ENCODE measurements around the gene ZNF397.

The ZNF397 gene

DNA sequence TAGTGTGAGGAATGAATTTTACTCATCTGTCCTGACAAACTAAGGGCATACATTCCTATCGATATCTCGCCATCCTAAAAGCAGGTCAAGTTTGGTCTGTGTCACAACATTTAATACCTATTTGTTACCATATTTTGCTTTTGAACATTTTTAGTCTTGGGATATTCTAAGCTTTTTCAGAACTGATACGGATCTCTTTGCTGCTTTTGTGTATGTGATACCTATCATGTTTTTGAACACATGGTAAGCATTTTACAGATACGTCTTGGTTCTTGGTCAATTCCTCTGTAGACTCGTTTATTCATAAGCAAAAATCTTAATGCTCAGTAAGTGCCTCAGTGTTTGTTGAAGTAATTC, 592 bp downstream of the ZNF397 start:
- H3K27ac Mint-ChIP-seq: peak overlapping the region; percentile 100
- TF ChIP-seq CTCF (IDR thresholded peaks at IDR 0.05; ENCODE audit: unreplicated experiment in 3 of 3): no peak
- H3K36me3 Mint-ChIP-seq (ENCODE audit: low read depth): peaks cover 45% of the 10 kb centered on the region
- H3K4me1 Mint-ChIP-seq: no peaks in the 10 kb centered on the region
- no peaks in the 10 kb centered on the region for H3K27me3 Mint-ChIP-seq (ENCODE audit: low read depth)
- H3K4me3 Mint-ChIP-seq: peak overlapping the region; percentile 97 to 100 (median 97)
- no peaks in the 10 kb centered on the region for H3K9me3 Mint-ChIP-seq

GRCh38 chr18:35242426-35242825, 1.6 kb downstream of the ZNF397 start:
- TF ChIP-seq CTCF (IDR thresholded peaks at IDR 0.05; ENCODE audit: unreplicated experiment in 3 of 3): no peak
- no peaks in the 10 kb centered on the region for H3K4me1 Mint-ChIP-seq

GRCh38 chr18:35244671-35245070, 3.8 kb downstream of the ZNF397 start:
- H3K4me1 Mint-ChIP-seq: no peaks in the 10 kb centered on the region
- peaks cover 7% of the 10 kb centered on the region for H3K9me3 Mint-ChIP-seq
- H3K36me3 Mint-ChIP-seq (ENCODE audit: low read depth): peaks cover 73% of the 10 kb centered on the region
- no peak overlapping the region for H3K4me3 Mint-ChIP-seq
- no peaks in the 10 kb centered on the region for H3K27me3 Mint-ChIP-seq (ENCODE audit: low read depth)
- no peak overlapping the region for H3K27ac Mint-ChIP-seq
- TF ChIP-seq CTCF (IDR thresholded peaks at IDR 0.05; ENCODE audit: unreplicated experiment in 3 of 3): no peak

More at GRCh38 chr18:35242426-35242825, 1.6 kb downstream of the ZNF397 start:
- Mint-ChIP-seq H3K27me3 (ENCODE audit: low read depth) (no peaks in the 10 kb centered on the region), H3K9me3 (peaks cover 2% of the 10 kb centered on the region), H3K36me3 (ENCODE audit: low read depth) (peaks cover 55% of the 10 kb centered on the region), H3K27ac (peak overlapping the region in 2 of 3 experiments; percentile 5 to 100), H3K4me3 (peak overlapping the region; percentile 97 to 100 (median 97))

DNA sequence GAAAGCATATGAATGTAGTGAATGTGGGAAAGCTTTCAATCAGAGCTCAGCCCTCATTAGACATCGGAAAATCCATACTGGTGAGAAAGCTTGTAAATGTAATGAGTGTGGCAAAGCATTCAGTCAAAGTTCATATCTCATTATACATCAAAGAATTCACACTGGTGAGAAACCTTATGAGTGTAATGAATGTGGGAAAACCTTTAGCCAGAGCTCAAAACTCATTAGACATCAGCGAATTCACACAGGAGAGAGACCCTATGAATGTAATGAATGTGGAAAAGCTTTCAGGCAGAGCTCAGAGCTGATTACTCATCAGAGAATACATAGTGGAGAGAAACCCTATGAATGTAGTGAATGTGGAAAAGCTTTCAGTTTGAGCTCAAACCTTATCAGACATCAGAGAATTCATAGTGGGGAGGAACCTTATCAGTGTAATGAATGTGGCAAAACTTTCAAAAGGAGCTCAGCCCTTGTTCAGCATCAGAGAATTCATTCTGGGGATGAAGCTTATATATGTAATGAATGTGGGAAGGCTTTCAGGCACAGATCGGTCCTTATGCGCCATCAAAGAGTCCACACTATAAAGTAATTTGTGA, 5.0 kb downstream of the ZNF397 start:
- no peaks in the 10 kb centered on the region for H3K27me3 Mint-ChIP-seq (ENCODE audit: low read depth)
- H3K36me3 Mint-ChIP-seq (ENCODE audit: low read depth): peaks cover 84% of the 10 kb centered on the region
- no peaks in the 10 kb centered on the region for H3K4me1 Mint-ChIP-seq
- no peak overlapping the region for H3K4me3 Mint-ChIP-seq
- H3K27ac Mint-ChIP-seq: no peak overlapping the region
- TF ChIP-seq CTCF (IDR thresholded peaks at IDR 0.05; ENCODE audit: unreplicated experiment in 3 of 3): no peak
- peaks cover 7% of the 10 kb centered on the region for H3K9me3 Mint-ChIP-seq

DNA sequence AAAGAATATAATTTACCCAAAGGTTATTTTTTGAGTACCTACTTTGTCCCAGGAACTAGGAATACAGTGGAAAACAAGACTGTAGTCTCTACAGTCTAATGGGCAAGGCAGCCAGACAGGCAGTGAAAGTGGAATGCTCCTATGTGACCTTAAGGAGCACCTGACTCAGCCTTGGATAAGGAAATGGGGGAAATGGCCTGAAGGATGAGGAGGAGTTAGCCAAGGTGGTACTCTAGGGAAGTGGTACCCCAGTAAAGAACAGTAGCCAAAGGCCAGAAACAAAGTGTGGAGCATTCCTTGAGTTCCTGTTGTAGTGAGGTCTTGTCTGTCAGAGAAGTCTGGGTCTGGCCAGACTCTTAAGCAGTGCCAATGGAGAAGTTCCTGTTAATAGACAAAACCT, 6.0 kb downstream of the ZNF397 start:
- H3K36me3 Mint-ChIP-seq (ENCODE audit: low read depth): peaks cover 94% of the 10 kb centered on the region
- H3K27me3 Mint-ChIP-seq (ENCODE audit: low read depth): no peaks in the 10 kb centered on the region
- no peaks in the 10 kb centered on the region for H3K4me1 Mint-ChIP-seq
- TF ChIP-seq CTCF (IDR thresholded peaks at IDR 0.05; ENCODE audit: unreplicated experiment in 3 of 3): no peak
- no peak overlapping the region for H3K4me3 Mint-ChIP-seq
- H3K9me3 Mint-ChIP-seq: peaks cover 7% of the 10 kb centered on the region
- no peak overlapping the region for H3K27ac Mint-ChIP-seq

Data from nephron (organoid).